KMS-11 (cell line): ENCODE measurements around the gene KCNIP1.

Experiments used
- H2AFZ ChIP-seq: fragments of 200-600 bp; sonication (generic); 2 replicates; pipeline ENCODE4 v1.6.1; 2016; ENCODE audit warnings: antibody characterized with exemption, mixed run types, low read depth
- H3K27ac ChIP-seq: fragments of 200-600 bp; sonication (generic); 2 replicates; pipeline ENCODE4 v1.6.1; 2016; ENCODE audit warnings: mild to moderate bottlenecking, mixed run types
- H3K27me3 ChIP-seq: fragments of 200-600 bp; sonication (generic); 2 replicates; pipeline ENCODE4 v1.6.1; 2017; ENCODE audit warnings: mild to moderate bottlenecking, low read depth, mixed run types, moderate library complexity; ENCODE audit not compliant: insufficient read depth
- H3K36me3 ChIP-seq: fragments of 200-600 bp; sonication (generic); 2 replicates; pipeline ENCODE4 v1.6.1; 2017; ENCODE audit warnings: mild to moderate bottlenecking, mixed run types; ENCODE audit not compliant: insufficient read depth
- H3K4me1 ChIP-seq: fragments of 200-600 bp; sonication (generic); 2 replicates; pipeline ENCODE4 v1.6.1; 2016; ENCODE audit warnings: mild to moderate bottlenecking, low read depth, mixed run types; ENCODE audit not compliant: poor library complexity, severe bottlenecking
- H3K4me2 ChIP-seq: fragments of 200-600 bp; sonication (generic); 2 replicates; pipeline ENCODE4 v1.7.0; 2016; ENCODE audit warnings: mild to moderate bottlenecking, mixed run types
- H3K4me3 ChIP-seq: fragments of 200-600 bp; sonication (generic); IDR thresholded peaks from 2 replicates; pipeline ENCODE4 v1.6.1; 2017; ENCODE audit warnings: low read depth, low read length, mixed read lengths; ENCODE audit not compliant: insufficient read depth
- H3K79me2 ChIP-seq: fragments of 200-600 bp; sonication (generic); 2 replicates; pipeline ENCODE4 v1.6.1; 2016; ENCODE audit warnings: low read depth, mixed run types; ENCODE audit not compliant: insufficient read depth
- H3K9ac ChIP-seq: fragments of 200-600 bp; sonication (generic); 2 replicates; pipeline ENCODE4 v1.6.1; 2016; ENCODE audit warnings: mild to moderate bottlenecking, mixed run types
- H4K20me1 ChIP-seq: fragments of 200-600 bp; sonication (generic); 2 replicates; pipeline ENCODE4 v1.6.1; 2016; ENCODE audit warnings: mild to moderate bottlenecking, mixed run types; ENCODE audit not compliant: insufficient read depth
- CTCF ChIP-seq: fragments of 200-600 bp; sonication (generic); conservative IDR thresholded peaks from 2 replicates; pipeline ENCODE4 v1.6.1; 2017; ENCODE audit warnings: low read depth, mild to moderate bottlenecking, antibody characterized with exemption, low read length, moderate library complexity, mixed read lengths

Gene KCNIP1

DNA sequence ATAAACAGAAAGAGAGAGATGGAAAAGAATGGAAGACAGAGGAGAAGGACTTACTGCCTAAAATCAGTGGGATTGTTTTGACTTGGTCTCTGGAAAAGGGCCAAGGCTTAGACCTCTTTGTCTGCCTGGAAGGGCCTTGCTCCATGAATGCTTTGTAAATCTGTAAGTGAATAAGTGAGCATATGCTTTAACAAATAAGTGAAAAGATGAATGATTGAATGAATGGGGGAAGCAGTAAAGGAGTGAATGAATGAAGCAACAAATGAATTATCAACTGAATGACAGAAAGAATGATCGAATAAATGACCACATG, 5.5 kb downstream of the KCNIP1 start:
- H3K79me2 ChIP-seq = no peaks in the 10 kb centered on the region
- H3K36me3 ChIP-seq = no peaks in the 10 kb centered on the region
- no peaks in the 10 kb centered on the region for H3K27me3 ChIP-seq
- no peak for TF ChIP-seq CTCF
- no peaks in the 10 kb centered on the region for H3K4me1 ChIP-seq
- H3K27ac ChIP-seq = no peak overlapping the region
- no peak overlapping the region for H2AFZ ChIP-seq
- no peak overlapping the region for H3K4me3 ChIP-seq
- H4K20me1 ChIP-seq = no peaks in the 10 kb centered on the region
- H3K4me2 ChIP-seq = no peak overlapping the region
- no peak overlapping the region for H3K9ac ChIP-seq

DNA sequence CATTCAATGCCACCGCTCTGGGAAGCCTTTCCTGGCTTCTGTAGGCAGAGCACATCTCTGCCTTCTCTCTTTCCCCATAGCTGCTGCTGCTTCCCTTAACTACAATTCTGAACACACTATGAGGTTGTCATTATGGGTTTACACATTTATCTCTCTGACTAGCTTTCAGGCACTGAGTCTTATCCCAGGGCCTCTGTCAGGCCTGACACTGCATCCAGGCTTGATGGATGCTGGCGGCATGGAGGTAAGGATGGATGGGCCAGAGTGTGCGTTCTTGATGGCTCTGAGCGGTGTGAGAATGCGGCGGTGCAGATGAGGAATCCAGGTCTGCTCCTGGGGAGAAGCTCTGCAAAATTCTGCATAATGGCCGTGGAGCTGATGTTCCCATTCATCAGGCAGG, 6.3 kb downstream of the KCNIP1 start:
- Histone ChIP-seq H2AFZ (no peak overlapping the region), H3K27ac (no peak overlapping the region), H3K4me2 (no peak overlapping the region), H3K4me3 (no peak overlapping the region), H3K79me2 (no peaks in the 10 kb centered on the region), H3K9ac (no peak overlapping the region), H3K27me3 (no peaks in the 10 kb centered on the region), H4K20me1 (no peaks in the 10 kb centered on the region), H3K36me3 (no peaks in the 10 kb centered on the region), H3K4me1 (no peaks in the 10 kb centered on the region)
- no peak for TF ChIP-seq CTCF

DNA sequence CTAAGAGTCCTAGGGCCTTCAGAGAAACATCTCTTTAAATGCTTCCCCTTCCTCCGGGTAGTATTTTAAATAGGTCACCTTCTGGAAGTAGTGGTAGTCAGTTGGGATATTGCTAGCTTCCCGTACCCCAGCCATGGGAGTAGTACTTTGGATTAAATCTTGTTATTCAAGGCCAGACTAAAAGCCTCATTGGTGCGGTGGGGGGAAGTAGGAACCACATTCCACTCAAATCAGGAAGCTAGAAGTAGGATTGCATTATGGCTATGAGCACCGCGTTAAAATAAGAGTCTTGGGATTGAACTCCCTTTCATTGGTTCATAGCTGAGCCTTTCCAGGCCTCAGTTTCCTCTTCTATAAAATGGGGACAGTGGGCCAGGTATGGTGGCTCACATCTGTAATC, 6.7 kb downstream of the KCNIP1 start:
- no peak overlapping the region for H3K4me2 ChIP-seq
- H3K27ac ChIP-seq = no peak overlapping the region
- no peak overlapping the region for H3K9ac ChIP-seq
- H4K20me1 ChIP-seq = no peaks in the 10 kb centered on the region
- no peaks in the 10 kb centered on the region for H3K79me2 ChIP-seq
- H3K27me3 ChIP-seq = no peaks in the 10 kb centered on the region
- no peak overlapping the region for H3K4me3 ChIP-seq
- no peak overlapping the region for H2AFZ ChIP-seq
- no peaks in the 10 kb centered on the region for H3K4me1 ChIP-seq
- no peak for TF ChIP-seq CTCF
- no peaks in the 10 kb centered on the region for H3K36me3 ChIP-seq

- no peak for TF ChIP-seq CTCF
- H3K4me3 ChIP-seq = no peak overlapping the region
- H2AFZ ChIP-seq = no peak overlapping the region
- H3K79me2 ChIP-seq = no peaks in the 10 kb centered on the region
- no peak overlapping the region for H3K9ac ChIP-seq
- H3K27me3 ChIP-seq = no peaks in the 10 kb centered on the region
- H3K27ac ChIP-seq = no peak overlapping the region
- no peaks in the 10 kb centered on the region for H3K4me1 ChIP-seq
- no peak overlapping the region for H3K4me2 ChIP-seq
- no peaks in the 10 kb centered on the region for H3K36me3 ChIP-seq
- H4K20me1 ChIP-seq = no peaks in the 10 kb centered on the region
Observed at GRCh38 chr5:170511551-170512258, 7.9 kb downstream of the KCNIP1 start.
